Uterus (tissue), 2 donors: Measurements from ENCODE around the gene IFIT1B.

Experiments
- POLR2A ChIP-seq, 2 donors: fragments of 450-650 bp; IDR thresholded peaks; one replicate each; pipeline ENCODE4 v1.6.1; 2016; ENCODE audit warnings: antibody characterized with exemption in 2 of 2, mild to moderate bottlenecking in 1 of 2, moderate library complexity in 1 of 2
- TF ChIP-seq, protein P1 (sequence below), 4 experiments: fragments of 200-600 bp in 2 of 4; fragments of 450-650 bp in 2 of 4; sonication (generic) in 2 of 4; IDR thresholded peaks; one replicate each; pipeline ENCODE4 v1.5.1; 2016 to 2019; ENCODE audit warnings: antibody characterized with exemption in 4 of 4, mild to moderate bottlenecking in 2 of 4, moderate library complexity in 1 of 4

DNA sequence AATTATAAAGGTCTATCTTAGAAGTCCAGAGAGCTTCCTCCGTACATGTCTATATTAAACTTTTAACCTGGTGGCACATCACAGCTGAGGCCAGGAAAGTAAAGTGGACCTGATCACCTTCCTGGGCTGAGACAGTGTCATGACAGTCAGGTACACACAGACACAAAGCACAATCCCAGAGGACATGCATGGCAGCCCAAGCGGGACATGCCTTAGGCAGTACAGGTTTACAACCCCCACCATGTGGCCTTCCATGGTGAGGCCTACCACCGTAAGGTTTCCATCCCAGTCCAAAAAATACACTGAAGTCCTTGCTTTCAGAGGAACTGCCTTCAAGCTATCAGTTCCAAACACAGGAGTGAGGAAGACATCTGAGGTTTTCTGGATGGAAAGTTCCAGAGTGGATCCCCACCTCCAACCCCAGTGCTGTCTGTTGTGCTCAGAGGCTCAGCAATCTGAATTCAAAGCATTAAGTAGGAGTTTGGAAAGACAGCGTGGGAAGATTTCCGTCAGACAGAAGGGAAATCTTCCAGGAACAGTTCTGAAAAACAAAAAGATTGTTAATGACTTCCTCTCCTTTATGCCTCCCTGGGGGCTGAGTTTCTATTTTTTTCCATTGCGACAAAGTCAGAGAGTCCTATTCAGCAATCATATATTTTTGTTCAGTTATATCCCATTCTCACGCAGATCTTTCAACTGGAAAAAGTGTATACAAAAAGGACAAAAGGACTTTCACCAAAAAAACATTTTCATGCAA, 30.0 kb upstream of the IFIT1B start:
- TF ChIP-seq, protein P1, sequence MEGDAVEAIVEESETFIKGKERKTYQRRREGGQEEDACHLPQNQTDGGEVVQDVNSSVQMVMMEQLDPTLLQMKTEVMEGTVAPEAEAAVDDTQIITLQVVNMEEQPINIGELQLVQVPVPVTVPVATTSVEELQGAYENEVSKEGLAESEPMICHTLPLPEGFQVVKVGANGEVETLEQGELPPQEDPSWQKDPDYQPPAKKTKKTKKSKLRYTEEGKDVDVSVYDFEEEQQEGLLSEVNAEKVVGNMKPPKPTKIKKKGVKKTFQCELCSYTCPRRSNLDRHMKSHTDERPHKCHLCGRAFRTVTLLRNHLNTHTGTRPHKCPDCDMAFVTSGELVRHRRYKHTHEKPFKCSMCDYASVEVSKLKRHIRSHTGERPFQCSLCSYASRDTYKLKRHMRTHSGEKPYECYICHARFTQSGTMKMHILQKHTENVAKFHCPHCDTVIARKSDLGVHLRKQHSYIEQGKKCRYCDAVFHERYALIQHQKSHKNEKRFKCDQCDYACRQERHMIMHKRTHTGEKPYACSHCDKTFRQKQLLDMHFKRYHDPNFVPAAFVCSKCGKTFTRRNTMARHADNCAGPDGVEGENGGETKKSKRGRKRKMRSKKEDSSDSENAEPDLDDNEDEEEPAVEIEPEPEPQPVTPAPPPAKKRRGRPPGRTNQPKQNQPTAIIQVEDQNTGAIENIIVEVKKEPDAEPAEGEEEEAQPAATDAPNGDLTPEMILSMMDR (IDR thresholded peaks at IDR 0.05) = no peak
- TF ChIP-seq POLR2A (IDR thresholded peaks at IDR 0.05) = no peak
